Iris pigment epithelial cell (primary cell): Measurements from ENCODE around the gene EVA1B.

Experiments
- DNase-seq: peaks from one replicate; pipeline ENCODE4 v3.0.0-alpha.2; 2011; ENCODE audit warnings: low read depth

The EVA1B gene

GRCh38 chr1:36320291-36320761, 3.1 kb downstream of the EVA1B start:
- no peak for DNase-seq

GRCh38 chr1:36309397-36309796, 14.0 kb downstream of the EVA1B start:
- no peak for DNase-seq

- no peak for DNase-seq
Measured at GRCh38 chr1:36307601-36308330, 15.7 kb downstream of the EVA1B start.

GRCh38 chr1:36306902-36307456, 16.5 kb downstream of the EVA1B start:
- peak; percentile 94 for DNase-seq

GRCh38 chr1:36306210-36306901, 17.1 kb downstream of the EVA1B start, which contains the start of gene SH3D21:
Gene SH3D21 (plus strand): TSS chr1:36306368. CDS start chr1:36306421, 53 bp downstream.
- no peak for DNase-seq

- DNase-seq: no peak
Measured at GRCh38 chr1:36305915-36306209, 17.6 kb downstream of the EVA1B start.

GRCh38 chr1:36304970-36305914, 18.2 kb downstream of the EVA1B start:
- no peak for DNase-seq

- no peak for DNase-seq
Measured at GRCh38 chr1:36304521-36304920, 18.9 kb downstream of the EVA1B start.

- no peak for DNase-seq
Measured at GRCh38 chr1:36303650-36304360, 19.6 kb downstream of the EVA1B start.

- DNase-seq: no peak
Measured at GRCh38 chr1:36303244-36303643, 20.2 kb downstream of the EVA1B start.

GRCh38 chr1:36301220-36301619, 22.2 kb downstream of the EVA1B start:
- no peak for DNase-seq

GRCh38 chr1:36300526-36300925, 22.9 kb downstream of the EVA1B start:
- DNase-seq: peak; percentile 41

- no peak for DNase-seq
Measured at GRCh38 chr1:36298640-36299039, 24.8 kb downstream of the EVA1B start.

- no peak for DNase-seq
Measured at GRCh38 chr1:36297062-36297461, 26.4 kb downstream of the EVA1B start.

GRCh38 chr1:36295390-36295789, 28.1 kb downstream of the EVA1B start:
- no peak for DNase-seq

GRCh38 chr1:36287595-36287994, 35.9 kb downstream of the EVA1B start:
- no peak for DNase-seq

GRCh38 chr1:36286802-36287201, 36.6 kb downstream of the EVA1B start:
- DNase-seq: no peak

- DNase-seq: peak; percentile 92
Measured at GRCh38 chr1:36285443-36286101, 37.9 kb downstream of the EVA1B start.

- no peak for DNase-seq
Measured at GRCh38 chr1:36284517-36284916, 38.9 kb downstream of the EVA1B start.

GRCh38 chr1:36284061-36284460, 39.4 kb downstream of the EVA1B start:
- no peak for DNase-seq

- DNase-seq: no peak
Measured at GRCh38 chr1:36279789-36280296, 43.6 kb downstream of the EVA1B start.
